ENCODE measurements around the gene INTS13. TPM values are rescaled to one million over a fixed set of nuclear protein-coding genes. Genes with fewer than 3 reads are reported as not detected.

The INTS13 gene
- total and polyA plus RNA-seq, 2 of the 8 experiments (the other 6 are each of a cell fraction or from before 2014, with no cell fraction given), result 20.5 to 58.2 TPM

DNA sequence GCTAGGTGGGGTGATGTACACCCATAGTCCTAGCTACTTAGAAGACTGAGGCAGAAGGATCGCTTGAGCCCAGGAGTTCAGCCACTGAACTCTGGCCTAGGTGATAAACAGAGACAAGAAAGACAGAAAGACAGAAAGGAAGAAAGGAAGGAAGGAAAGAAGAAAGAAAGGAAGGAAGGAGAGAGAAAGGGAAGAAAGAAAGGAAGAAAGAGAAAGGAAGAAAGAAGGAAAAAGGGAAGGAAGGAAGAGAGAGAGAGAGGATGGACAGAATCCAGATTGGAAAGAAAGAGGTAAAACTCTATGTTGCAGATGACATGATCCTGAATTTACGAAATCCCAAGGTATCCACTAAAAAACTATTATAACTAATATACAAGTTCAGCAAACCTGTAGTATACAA lies 8.2 kb downstream of the INTS13 start:
- no peak overlapping the region for H3K18ac ChIP-seq (ENCODE audit: extremely low read depth, low read length)
- DNase-seq (ENCODE audit: low read depth in 1 of 2, low spot score in 2 of 2) (no peak), FAIRE-seq (no peak)
- H2BK15ac ChIP-seq (ENCODE audit: low read length), result no peak overlapping the region
- H2BK120ac ChIP-seq (replicated peaks; ENCODE audit: low read depth, low read length), result no peak overlapping the region
- 91% methylated on average over 2 of the region's 2 CpGs; no CpG with 5 or more reads in 1 of the 2 experiments for WGBS, 2 experiments (ENCODE audit: extremely low coverage in 1 of 2, insufficient coverage in 1 of 2, insufficient read length in 1 of 2, insufficient replicate concordance in 2 of 2, low coverage in 1 of 2, low lambda C conversion rate in 2 of 2, missing lambda C conversion rate in 1 of 2)
- no peak overlapping the region for H4K5ac ChIP-seq (ENCODE audit: insufficient read length, low read depth, low read length)
- no peak overlapping the region for H2BK20ac ChIP-seq (ENCODE audit: low read length)
- no peak for TF ChIP-seq EGR1 (IDR thresholded peaks at IDR 0.05; ENCODE audit: borderline replicate concordance, low read depth, low read length)
- TF ChIP-seq JUND (IDR thresholded peaks at IDR 0.05; ENCODE audit: low read length), result no peak
- H2AK5ac ChIP-seq (ENCODE audit: low read depth, low read length), result no peak overlapping the region
- H3K9me3 ChIP-seq (ENCODE audit: insufficient read depth in 2 of 2, low read depth in 1 of 2, low read length in 1 of 2), result no peaks in the 10 kb centered on the region
- H3K4ac ChIP-seq (replicated peaks; ENCODE audit: insufficient read length, low read depth, low read length), result no peak overlapping the region
- ChIA-PET POLR2A (ENCODE audit: partially characterized antibody) (no interaction called here), CTCF (ENCODE audit: partially characterized antibody) (interaction anchor here (0.7 kb wide), 1 partner anchor 158 kb away, joined by 5 read pairs; no protein-coding TSS in a partner anchor)
- H3K23ac ChIP-seq (ENCODE audit: insufficient read length), result no peak overlapping the region
- no peak overlapping the region for H3K4me2 ChIP-seq (ENCODE audit: insufficient read depth in 1 of 2, low read depth in 2 of 2, low read length in 2 of 2)
- no peak overlapping the region for H3K27ac ChIP-seq (ENCODE audit: low read depth, low read length)
- H3K4me1 ChIP-seq (replicated peaks in 1 of 4; ENCODE audit: control insufficient read depth in 3 of 4, insufficient read depth in 4 of 4, low read length in 3 of 4), result no peaks in the 10 kb centered on the region
- H4K91ac ChIP-seq (replicated peaks; ENCODE audit: insufficient read length, low read length), result no peak overlapping the region
- H3K79me2 ChIP-seq (ENCODE audit: control insufficient read depth in 1 of 2, insufficient read depth in 2 of 2, low read length in 2 of 2), result peaks cover 0 to 9% of the 10 kb centered on the region in 2 experiments; a peak in 2 of 4 replicates
- H3K79me1 ChIP-seq (ENCODE audit: low read depth, low read length), result no peaks in the 10 kb centered on the region; the same call in 1 of the 2 replicates
- no peak overlapping the region for H2BK5ac ChIP-seq (ENCODE audit: low read depth, low read length)
- peaks cover 0 to 3% of the 10 kb centered on the region in 2 experiments for H4K20me1 ChIP-seq (replicated peaks in 1 of 2; ENCODE audit: control insufficient read depth in 1 of 2, insufficient read depth in 2 of 2, low read length in 2 of 2)
- H3K27me3 ChIP-seq (replicated peaks in 1 of 4; ENCODE audit: control insufficient read depth in 3 of 4, extremely low read depth in 1 of 4, insufficient read depth in 3 of 4, low read length in 3 of 4), result peaks cover 0 to 1% (median 0%) of the 10 kb centered on the region in 4 experiments; a peak in 1 of 7 replicates
- H4K8ac ChIP-seq (ENCODE audit: extremely low read depth, insufficient read depth, low read length), result no peak overlapping the region
- peaks cover 4 to 47% (median 12%) of the 10 kb centered on the region in 4 experiments; a peak in 6 of 8 replicates for H3K36me3 ChIP-seq (ENCODE audit: control insufficient read depth in 2 of 4, insufficient read depth in 4 of 4, low read length in 3 of 4)
- H3K4me3 ChIP-seq (ENCODE audit: extremely low read depth in 1 of 4, insufficient read depth in 2 of 4, low read depth in 3 of 4, low read length in 4 of 4), result no peak overlapping the region
- H3K14ac ChIP-seq (ENCODE audit: insufficient read length), result no peak overlapping the region
- no peaks in the 10 kb centered on the region for H3K23me2 ChIP-seq (ENCODE audit: low read depth, low read length)
- no peak overlapping the region for H2BK12ac ChIP-seq (ENCODE audit: low read depth, low read length)
- no peak overlapping the region for H2AFZ ChIP-seq (ENCODE audit: low read length)
- no peak overlapping the region for H3K56ac ChIP-seq (replicated peaks; ENCODE audit: insufficient read length, low read depth, low read length)
- no peak overlapping the region for H3K9ac ChIP-seq (replicated peaks in 1 of 4; ENCODE audit: extremely low read depth in 1 of 4, low read depth in 3 of 4, low read length in 3 of 4)
